Ishikawa (cell line): ENCODE data around the gene VSNL1.

Experiments used
- CEBPB ChIP-seq: IDR thresholded peaks from 2 replicates; pipeline ENCODE4 v1.6.1; 2012
- CREB1 ChIP-seq: IDR thresholded peaks from 2 replicates; pipeline ENCODE4 v1.6.1; 2012; ENCODE audit warnings: low read depth
- EGR1 ChIP-seq: IDR thresholded peaks from 2 replicates; pipeline ENCODE4 v1.6.1; 2012
- EP300 ChIP-seq: IDR thresholded peaks from 2 replicates; pipeline ENCODE4 v1.6.1; 2012; ENCODE audit warnings: borderline replicate concordance
- FOXM1 ChIP-seq: IDR thresholded peaks from 2 replicates; pipeline ENCODE4 v1.6.1; 2012; ENCODE audit warnings: low read depth, borderline replicate concordance
- MAX ChIP-seq: IDR thresholded peaks from 2 replicates; pipeline ENCODE4 v1.6.1; 2012
- NFIC ChIP-seq: IDR thresholded peaks from 2 replicates; pipeline ENCODE4 v1.6.1; 2012
- RAD21 ChIP-seq: IDR thresholded peaks from 2 replicates; pipeline ENCODE4 v1.6.1; 2012; ENCODE audit warnings: low read depth
- REST ChIP-seq: IDR thresholded peaks from 2 replicates; pipeline ENCODE4 v1.6.1; 2012; ENCODE audit warnings: low read depth, mild to moderate bottlenecking
- TAF1 ChIP-seq: IDR thresholded peaks from 2 replicates; pipeline ENCODE4 v1.6.1; 2012; ENCODE audit warnings: low read depth, mild to moderate bottlenecking
- TCF12 ChIP-seq: IDR thresholded peaks from 2 replicates; pipeline ENCODE4 v1.6.1; 2012; ENCODE audit warnings: low read depth
- TEAD4 ChIP-seq: IDR thresholded peaks from 2 replicates; pipeline ENCODE4 v1.6.1; 2012
- YY1 ChIP-seq: IDR thresholded peaks from 2 replicates; pipeline ENCODE4 v1.6.1; 2012; ENCODE audit warnings: low read depth
- ZBTB7A ChIP-seq: IDR thresholded peaks from 2 replicates; pipeline ENCODE4 v1.6.1; 2012; ENCODE audit warnings: low read depth
- TF ChIP-seq, protein P1 (sequence below): IDR thresholded peaks from 2 replicates; pipeline ENCODE4 v1.6.1; 2012

Gene VSNL1

DNA sequence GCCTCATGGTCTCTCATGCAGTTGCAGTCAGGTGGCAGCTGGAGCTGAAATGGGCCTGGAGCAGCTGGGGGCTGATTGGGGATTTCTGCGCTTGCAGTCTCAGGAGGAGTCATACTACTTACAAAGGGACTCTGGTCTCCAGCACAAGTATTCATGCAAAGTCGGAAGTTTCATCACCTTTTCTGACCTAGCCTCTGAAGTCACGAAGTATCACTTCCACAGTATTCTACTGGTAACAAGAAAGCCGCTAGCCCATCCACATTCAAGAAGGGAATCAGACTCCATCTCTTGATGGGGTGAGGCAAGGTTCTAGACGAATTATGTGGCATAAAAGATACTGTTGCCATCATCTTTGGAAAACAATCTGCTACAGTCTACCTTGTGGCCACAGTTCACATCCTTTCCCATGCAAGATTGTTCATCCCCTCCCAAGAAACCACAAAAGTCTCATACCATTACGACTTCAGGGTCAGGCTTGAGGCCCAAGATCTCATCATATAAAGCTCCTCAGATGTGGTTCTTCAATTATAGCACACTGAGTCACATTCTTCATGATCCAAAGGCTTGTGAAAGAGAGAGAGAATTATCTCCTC, 117.9 kb downstream of the VSNL1 start:
- TF ChIP-seq, protein P1, sequence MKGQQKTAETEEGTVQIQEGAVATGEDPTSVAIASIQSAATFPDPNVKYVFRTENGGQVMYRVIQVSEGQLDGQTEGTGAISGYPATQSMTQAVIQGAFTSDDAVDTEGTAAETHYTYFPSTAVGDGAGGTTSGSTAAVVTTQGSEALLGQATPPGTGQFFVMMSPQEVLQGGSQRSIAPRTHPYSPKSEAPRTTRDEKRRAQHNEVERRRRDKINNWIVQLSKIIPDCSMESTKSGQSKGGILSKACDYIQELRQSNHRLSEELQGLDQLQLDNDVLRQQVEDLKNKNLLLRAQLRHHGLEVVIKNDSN: no peak
- TF ChIP-seq CEBPB (no peak), CREB1 (no peak), YY1 (no peak), ZBTB7A (no peak), EP300 (no peak), MAX (no peak), RAD21 (no peak), FOXM1 (no peak), REST (no peak), TCF12 (no peak), EGR1 (no peak), TAF1 (no peak), NFIC (no peak), TEAD4 (no peak)

GRCh38 chr2:17660219-17660618, 119.7 kb downstream of the VSNL1 start:
- TF ChIP-seq TAF1 (no peak), CEBPB (no peak), CREB1 (no peak), TCF12 (no peak), REST (no peak), NFIC (no peak), MAX (no peak), EGR1 (no peak), ZBTB7A (no peak), EP300 (no peak), RAD21 (no peak), FOXM1 (no peak), YY1 (no peak), TEAD4 (no peak)
- TF ChIP-seq, protein P1: no peak

DNA sequence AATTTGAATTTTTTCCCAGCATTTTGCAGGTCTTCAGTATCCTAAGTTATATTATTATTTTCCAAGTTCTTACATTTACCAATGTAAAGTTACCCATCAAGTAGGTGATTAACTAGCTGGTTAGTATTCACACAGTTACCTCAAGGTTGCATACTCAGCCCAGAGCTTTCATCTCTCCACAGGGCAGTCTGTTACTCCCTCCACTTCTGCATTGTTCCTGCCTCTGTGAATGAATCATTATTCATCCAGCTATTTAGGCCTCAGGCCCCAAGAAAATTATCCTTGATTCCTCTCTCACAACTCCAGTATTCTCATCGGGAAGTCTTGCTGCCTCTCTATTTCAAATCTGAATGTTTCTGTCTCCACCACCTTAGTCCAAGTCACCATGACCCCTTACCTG, 121.0 kb downstream of the VSNL1 start:
- no peak for TF ChIP-seq MAX
- no peak for TF ChIP-seq FOXM1
- no peak for TF ChIP-seq REST

DNA sequence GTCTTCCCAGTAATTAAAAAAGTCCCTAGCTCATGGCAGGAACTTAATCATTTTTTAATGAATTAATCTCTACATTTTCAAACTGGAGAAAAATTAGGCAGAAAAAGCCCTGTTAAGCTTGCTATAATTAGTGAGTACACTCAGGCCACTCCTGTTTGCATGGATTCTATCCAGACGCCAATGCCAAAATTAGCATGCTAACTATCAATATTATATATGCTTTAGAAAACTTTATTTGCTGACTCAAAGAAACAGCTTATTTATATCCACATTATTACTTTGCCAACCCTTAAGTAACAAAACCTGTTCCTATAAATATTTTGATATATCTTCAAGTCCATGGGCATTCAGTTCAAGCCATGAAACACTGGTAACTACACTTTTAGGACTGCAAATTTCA, 122.2 kb downstream of the VSNL1 start:
- no peak for TF ChIP-seq REST
- TF ChIP-seq YY1: no peak
- no peak for TF ChIP-seq TEAD4
- TF ChIP-seq FOXM1: no peak
- TF ChIP-seq CREB1: no peak
- TF ChIP-seq MAX: no peak
